Right atrium auricular region (tissue), 2 donors: ENCODE data around the gene PRSS33. TPM values are rescaled to one million over a fixed set of nuclear protein-coding genes. Genes with fewer than 3 reads are reported as not detected.

Source experiments
- DNase-seq: peaks from one replicate; pipeline ENCODE4 v3.0.0-alpha.2; 2019; ENCODE audit warnings: low spot score
- H3K27ac ChIP-seq, 2 donors: fragments of 200-600 bp; sonication (generic); 1 replicate in 1 of 2; 2 replicates in 1 of 2; pipeline ENCODE4 v1.5.1; 2016 to 2019
- H3K27me3 ChIP-seq, 2 donors: fragments of 200-600 bp; sonication (generic); one replicate each; pipeline versions ENCODE4 v1.5.1 to v1.6.0; 2017 to 2019
- H3K36me3 ChIP-seq: fragments of 200-600 bp; sonication (generic); one replicate; pipeline ENCODE4 v1.5.1; 2016
- H3K4me1 ChIP-seq, 2 donors: fragments of 200-600 bp; sonication (generic); one replicate each; pipeline versions ENCODE4 v1.5.1 to v1.6.0; 2017 to 2019
- H3K4me3 ChIP-seq, 2 donors: fragments of 200-600 bp; sonication (generic); 1 replicate in 1 of 2; 2 replicates in 1 of 2; pipeline ENCODE4 v1.5.1; 2017 to 2019; ENCODE audit warnings: mild to moderate bottlenecking in 1 of 2, moderate library complexity in 1 of 2
- H3K9me3 ChIP-seq, 2 donors: fragments of 200-600 bp; sonication (generic); one replicate each; pipeline ENCODE4 v1.5.1; 2019
- CTCF ChIP-seq, 2 donors: fragments of 200-600 bp; sonication (generic); IDR thresholded peaks; one replicate each; pipeline ENCODE4 v1.5.1; 2019; ENCODE audit warnings: antibody characterized with exemption in 2 of 2
- total RNA-seq, 2 donors: library from RNA; depleted of rRNA; stranded (reverse); fragments of >200 nt; gene quantifications; one replicate each; pipeline ENCODE4 v1.1.0, GENCODE V29; 2016

Gene PRSS33
- total RNA-seq, 2 donors from 2014 or later, result not detected

- DNase-seq, result no peak
- H3K36me3 ChIP-seq, result peaks cover 48% of the 10 kb centered on the region
- no peak for TF ChIP-seq CTCF (IDR thresholded peaks at IDR 0.05)
These were observed 30.9 kb downstream of the PRSS33 start for GRCh38 chr16:2756288-2757015.

GRCh38 chr16:2755158-2755557, 32.2 kb downstream of the PRSS33 start:
- Histone ChIP-seq H3K4me1 (peaks cover 0 to 52% of the 10 kb centered on the region in 2 donors), H3K9me3 (no peaks in the 10 kb centered on the region), H3K27ac (no peak overlapping the region), H3K27me3 (no peaks in the 10 kb centered on the region), H3K36me3 (peaks cover 35% of the 10 kb centered on the region), H3K4me3 (peak overlapping the region in 1 of 2 donors; percentile 75)
- TF ChIP-seq CTCF (IDR thresholded peaks at IDR 0.05), result no peak
- DNase-seq, result no peak

More at GRCh38 chr16:2756288-2757015, 30.9 kb downstream of the PRSS33 start:
- H3K4me3 ChIP-seq, result no peak overlapping the region
- H3K9me3 ChIP-seq, result no peaks in the 10 kb centered on the region
- no peak overlapping the region for H3K27ac ChIP-seq
- peaks cover 0 to 50% of the 10 kb centered on the region in 2 donors for H3K4me1 ChIP-seq
- no peaks in the 10 kb centered on the region for H3K27me3 ChIP-seq

DNA sequence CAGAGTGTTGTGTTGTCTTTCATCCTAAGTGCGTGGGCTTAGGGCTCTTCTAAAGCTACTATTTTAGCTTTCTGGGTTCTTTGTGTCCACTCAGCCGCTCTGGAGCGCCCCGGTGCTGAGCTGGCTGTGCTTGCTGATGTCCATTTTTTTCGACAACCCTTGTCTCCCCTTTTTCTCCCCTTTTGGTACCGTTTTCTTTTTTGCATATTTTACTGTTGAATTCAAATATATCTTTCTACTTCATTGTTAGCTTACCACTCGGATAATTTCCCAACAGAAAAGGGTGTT, 33.7 kb downstream of the PRSS33 start:
- H3K36me3 ChIP-seq, result peaks cover 20% of the 10 kb centered on the region
- no peak for TF ChIP-seq CTCF (IDR thresholded peaks at IDR 0.05)
- H3K4me1 ChIP-seq, result peaks cover 0 to 48% of the 10 kb centered on the region in 2 donors
- no peak for DNase-seq
- peak overlapping the region; percentile 75 to 98 for H3K4me3 ChIP-seq
- peak overlapping the region; percentile 96 to 100 for H3K27ac ChIP-seq
- H3K9me3 ChIP-seq, result no peaks in the 10 kb centered on the region
- no peaks in the 10 kb centered on the region for H3K27me3 ChIP-seq

- DNase-seq, result peak; percentile 78
- H3K4me3 ChIP-seq, result peak overlapping the region; percentile 75 to 98
- no peaks in the 10 kb centered on the region for H3K27me3 ChIP-seq
- no peak for TF ChIP-seq CTCF (IDR thresholded peaks at IDR 0.05)
- H3K9me3 ChIP-seq, result no peaks in the 10 kb centered on the region
- H3K36me3 ChIP-seq, result peaks cover 14% of the 10 kb centered on the region
- peak overlapping the region; percentile 96 to 100 for H3K27ac ChIP-seq
- peaks cover 0 to 48% of the 10 kb centered on the region in 2 donors for H3K4me1 ChIP-seq
These were observed 34.3 kb downstream of the PRSS33 start for GRCh38 chr16:2752850-2753732.

DNA sequence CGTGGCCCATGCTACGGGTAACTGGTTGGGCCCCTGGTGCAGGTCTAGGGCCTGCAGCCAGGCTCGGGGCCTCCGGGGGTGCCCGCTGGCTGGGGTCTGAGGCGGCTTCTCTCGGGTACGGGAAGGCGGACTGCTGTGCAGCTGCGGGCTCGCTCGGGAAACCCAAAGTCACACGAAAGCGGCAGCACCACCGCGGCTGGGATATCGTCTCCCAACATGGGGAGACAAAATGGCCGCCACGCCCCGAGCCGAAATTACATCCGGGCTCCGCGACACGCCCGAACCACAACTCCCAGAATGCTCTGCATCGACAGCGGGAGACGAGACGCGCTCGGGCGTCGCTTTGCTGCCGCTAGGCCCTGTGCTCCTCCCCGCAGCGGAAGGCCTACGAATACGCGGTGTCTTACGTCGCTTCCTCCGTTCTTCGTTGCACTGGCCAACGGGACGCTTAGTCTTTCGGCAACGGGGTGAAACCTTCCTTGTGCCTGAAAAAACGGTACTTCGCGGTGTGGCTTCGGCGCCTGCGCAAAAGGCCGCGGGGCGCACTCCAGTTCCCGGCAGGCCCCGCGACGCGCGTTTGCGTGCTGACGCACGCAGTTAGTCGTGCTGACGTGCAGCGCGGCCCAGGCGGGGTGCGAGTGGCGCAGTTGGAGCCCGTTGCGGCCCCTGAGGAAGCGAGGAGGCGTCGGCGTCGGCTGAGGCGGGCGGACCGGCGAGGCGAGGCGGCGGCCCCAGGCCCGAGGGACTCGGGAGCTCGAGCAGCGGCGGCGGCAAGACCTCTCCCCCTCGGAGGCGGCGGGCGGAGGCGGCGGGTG, 35.1 kb downstream of the PRSS33 start, which contains the start of gene SRRM2:
TSS of gene SRRM2 (plus strand) at position 604 of the 815 bp plus-strand sequence. CDS start 3,727 bp downstream, outside the sequence.
- H3K36me3 ChIP-seq, result peaks cover 5% of the 10 kb centered on the region

More for the DNA sequence above, 35.1 kb downstream of the PRSS33 start, which contains the start of gene SRRM2:
- DNase-seq, result peak; percentile 96
- peak within 1 kb of the TSS; percentile 75 to 98 for H3K4me3 ChIP-seq
- H3K27me3 ChIP-seq, result no peaks in the 10 kb centered on the region
- no peaks in the 10 kb centered on the region for H3K9me3 ChIP-seq
- no peak for TF ChIP-seq CTCF (IDR thresholded peaks at IDR 0.05)
- H3K4me1 ChIP-seq, result peaks cover 0 to 43% of the 10 kb centered on the region in 2 donors
- peak within 1 kb of the TSS; percentile 96 to 100 for H3K27ac ChIP-seq
